Endodermal cell (in vitro differentiated cells): ENCODE results near the gene LEO1. TPM values are rescaled to one million over a fixed set of nuclear protein-coding genes. Genes with fewer than 3 reads are reported as not detected.

ENCODE experiments used
- DNase-seq: peaks from one replicate; pipeline ENCODE4 v3.0.0-alpha.2; 2017
- H3K27ac ChIP-seq: 2 replicates; pipeline ENCODE4 v1.5.1; 2013; ENCODE audit warnings: mild to moderate bottlenecking, low read depth, low read length, moderate library complexity
- H3K27me3 ChIP-seq: 2 replicates; pipeline ENCODE4 v1.6.1; 2013; ENCODE audit warnings: mild to moderate bottlenecking, low read length, moderate library complexity; ENCODE audit not compliant: insufficient read depth, control insufficient read depth, poor library complexity, severe bottlenecking
- H3K36me3 ChIP-seq: 2 replicates; pipeline ENCODE4 v1.7.0; 2013; ENCODE audit warnings: mild to moderate bottlenecking, low read length, moderate library complexity; ENCODE audit not compliant: control insufficient read depth, insufficient read depth
- H3K4me1 ChIP-seq: one replicate; pipeline ENCODE4 v1.7.0; 2013; ENCODE audit warnings: low read length; ENCODE audit not compliant: control insufficient read depth, insufficient read depth
- H3K4me3 ChIP-seq: 2 replicates; pipeline ENCODE4 v1.5.1; 2013; ENCODE audit warnings: mild to moderate bottlenecking, low read length, moderate library complexity
- H3K9ac ChIP-seq: 2 replicates; pipeline ENCODE4 v1.6.1; 2013; ENCODE audit warnings: mild to moderate bottlenecking, low read length, moderate library complexity; ENCODE audit not compliant: poor library complexity, severe bottlenecking; ENCODE audit errors: extremely low read depth
- H3K9me3 ChIP-seq: 2 replicates; pipeline ENCODE4 v1.6.1; 2013; ENCODE audit warnings: mild to moderate bottlenecking, low read length, moderate library complexity; ENCODE audit not compliant: control insufficient read depth
- H3K27ac Mint-ChIP-seq: 2 replicates; pipeline ENCODE4 v1.8.0; 2020; ENCODE audit warnings: mixed read lengths
- H3K27me3 Mint-ChIP-seq: 2 replicates; pipeline ENCODE4 v1.8.0; 2021; ENCODE audit warnings: mild to moderate bottlenecking, mixed read lengths; ENCODE audit not compliant: insufficient read depth
- H3K36me3 Mint-ChIP-seq: 2 replicates; pipeline ENCODE4 v1.8.0; 2020; ENCODE audit warnings: low read depth, mixed read lengths
- H3K4me1 Mint-ChIP-seq: 2 replicates; pipeline ENCODE4 v1.8.0; 2020; ENCODE audit warnings: mixed read lengths
- H3K4me3 Mint-ChIP-seq: 2 replicates; pipeline ENCODE4 v1.8.0; 2020; ENCODE audit warnings: mild to moderate bottlenecking, moderate library complexity, mixed read lengths
- H3K9me3 Mint-ChIP-seq: 2 replicates; pipeline ENCODE4 v1.8.0; 2020; ENCODE audit warnings: mild to moderate bottlenecking, mixed read lengths
- WGBS, 2 experiments: methylation state at CpG; one replicate each; pipeline versions ENCODE4 v1.1.5 to v1.1.7; 2013; ENCODE audit warnings: missing lambda C conversion rate in 2 of 2, mixed read lengths in 1 of 2; ENCODE audit not compliant: insufficient coverage in 1 of 2, insufficient read length in 1 of 2; 5-methylcytosine and 5-hydroxymethylcytosine counted together
- total RNA-seq, 2 donors: library from RNA; stranded (reverse); fragmentation: NEBNext Ultra II Directional in 1 of 2; extraction: Animal tissue kit (Norgen Biotek cat#: 25700) in 1 of 2; gene quantifications; 2 replicates in 1 of 2; 3 replicates in 1 of 2; pipeline ENCODE4 v1.2.1, GENCODE V29; 2021
- TF ChIP-seq, protein P1 (sequence below): fragments of 200-600 bp; sonication (generic); conservative IDR thresholded peaks from 2 replicates; pipeline ENCODE4 v1.5.0; 2021; ENCODE audit warnings: antibody characterized with exemption, mild to moderate bottlenecking

Gene LEO1
- total RNA-seq, 2 donors from 2014 or later, result 25.6 to 26.5 TPM

DNA sequence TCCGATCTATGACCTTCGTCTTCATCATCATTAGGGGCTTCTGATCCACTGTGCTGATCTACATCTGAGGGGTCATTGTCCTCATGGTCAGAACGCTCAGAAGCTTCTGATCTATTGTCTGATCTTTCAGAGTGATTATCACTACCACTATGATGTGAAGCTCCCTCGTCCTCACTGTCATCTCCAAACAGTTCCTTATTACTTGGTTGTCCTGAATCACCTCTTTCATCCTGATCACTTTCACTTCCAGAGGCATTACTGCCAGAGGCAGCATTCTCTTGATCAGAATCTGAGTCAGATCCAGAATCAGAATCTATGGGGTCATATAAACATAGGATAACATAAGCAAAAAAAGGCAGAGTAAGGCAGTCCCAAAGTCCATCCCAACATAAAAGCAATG lies 5.4 kb downstream of the LEO1 start:
- peaks cover 50% of the 10 kb centered on the region for H3K36me3 Mint-ChIP-seq
- whole genome bisulfite sequencing, 2 experiments, result 90 to 100% methylated on average over 4 of the region's 4 CpGs
- TF ChIP-seq, protein P1, sequence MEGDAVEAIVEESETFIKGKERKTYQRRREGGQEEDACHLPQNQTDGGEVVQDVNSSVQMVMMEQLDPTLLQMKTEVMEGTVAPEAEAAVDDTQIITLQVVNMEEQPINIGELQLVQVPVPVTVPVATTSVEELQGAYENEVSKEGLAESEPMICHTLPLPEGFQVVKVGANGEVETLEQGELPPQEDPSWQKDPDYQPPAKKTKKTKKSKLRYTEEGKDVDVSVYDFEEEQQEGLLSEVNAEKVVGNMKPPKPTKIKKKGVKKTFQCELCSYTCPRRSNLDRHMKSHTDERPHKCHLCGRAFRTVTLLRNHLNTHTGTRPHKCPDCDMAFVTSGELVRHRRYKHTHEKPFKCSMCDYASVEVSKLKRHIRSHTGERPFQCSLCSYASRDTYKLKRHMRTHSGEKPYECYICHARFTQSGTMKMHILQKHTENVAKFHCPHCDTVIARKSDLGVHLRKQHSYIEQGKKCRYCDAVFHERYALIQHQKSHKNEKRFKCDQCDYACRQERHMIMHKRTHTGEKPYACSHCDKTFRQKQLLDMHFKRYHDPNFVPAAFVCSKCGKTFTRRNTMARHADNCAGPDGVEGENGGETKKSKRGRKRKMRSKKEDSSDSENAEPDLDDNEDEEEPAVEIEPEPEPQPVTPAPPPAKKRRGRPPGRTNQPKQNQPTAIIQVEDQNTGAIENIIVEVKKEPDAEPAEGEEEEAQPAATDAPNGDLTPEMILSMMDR, result no peak

DNA sequence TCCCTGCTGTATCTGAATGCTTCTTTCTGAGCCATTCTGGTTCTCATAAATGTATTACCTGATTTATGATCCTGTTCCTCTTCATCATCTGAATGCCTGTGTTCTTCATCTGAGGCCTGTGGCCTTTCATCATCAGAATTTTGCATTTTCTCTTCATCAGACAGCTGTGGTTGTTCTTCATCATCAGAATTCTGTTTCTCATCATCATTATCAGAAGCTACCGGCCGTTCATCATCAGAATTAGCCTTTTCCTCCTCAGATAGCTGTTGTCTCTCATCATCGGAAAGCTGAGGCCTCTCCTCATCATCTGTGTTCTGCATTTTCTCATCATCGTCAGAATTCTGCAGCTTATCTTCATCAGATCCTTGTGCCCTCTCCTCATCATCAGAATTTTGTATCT lies 5.9 kb downstream of the LEO1 start:
- TF ChIP-seq, protein P1, result no peak
- peaks cover 9% of the 10 kb centered on the region for H3K4me1 Mint-ChIP-seq
- no peak overlapping the region for H3K4me3 Mint-ChIP-seq

More for the DNA sequence above, 5.4 kb downstream of the LEO1 start:
- H3K27me3 Mint-ChIP-seq, result no peaks in the 10 kb centered on the region
- Histone ChIP-seq H3K4me3 (no peak overlapping the region), H3K4me1 (peaks cover 2% of the 10 kb centered on the region), H3K27ac (no peak overlapping the region), H3K9ac (no peak overlapping the region), H3K27me3 (no peaks in the 10 kb centered on the region), H3K9me3 (peaks cover 15% of the 10 kb centered on the region), H3K36me3 (peaks cover 33% of the 10 kb centered on the region)
- no peak overlapping the region for H3K4me3 Mint-ChIP-seq
- no peak for DNase-seq
- peaks cover 12% of the 10 kb centered on the region for H3K4me1 Mint-ChIP-seq
- H3K27ac Mint-ChIP-seq, result no peak overlapping the region
- H3K9me3 Mint-ChIP-seq, result peaks cover 8% of the 10 kb centered on the region

DNA sequence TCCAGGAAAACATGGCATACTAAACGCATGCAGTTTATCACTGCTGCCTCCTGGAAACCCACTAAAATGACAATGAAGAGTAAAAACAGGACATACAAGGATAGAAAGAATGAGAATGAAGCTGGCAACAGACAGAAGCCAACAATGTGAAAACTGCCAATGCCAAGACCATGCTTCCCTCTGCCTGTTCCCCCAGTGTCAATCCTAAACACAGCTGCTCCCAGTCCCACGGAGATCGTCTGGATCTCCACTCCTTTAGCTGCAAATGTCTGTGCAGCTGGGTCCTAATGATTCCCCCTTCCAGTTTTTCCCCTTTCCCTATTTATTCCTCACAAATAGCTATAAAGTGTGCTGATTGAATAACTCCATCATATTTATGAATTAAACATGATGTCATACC lies 16.1 kb downstream of the LEO1 start:
- Histone ChIP-seq H3K9me3 (no peaks in the 10 kb centered on the region), H3K9ac (no peak overlapping the region), H3K4me1 (no peaks in the 10 kb centered on the region), H3K4me3 (no peak overlapping the region), H3K27ac (no peak overlapping the region), H3K36me3 (peaks cover 90% of the 10 kb centered on the region), H3K27me3 (no peaks in the 10 kb centered on the region)
- no peaks in the 10 kb centered on the region for H3K9me3 Mint-ChIP-seq
- H3K27me3 Mint-ChIP-seq, result no peaks in the 10 kb centered on the region
- no peak for DNase-seq
- H3K4me3 Mint-ChIP-seq, result no peak overlapping the region
- peaks cover 73% of the 10 kb centered on the region for H3K36me3 Mint-ChIP-seq
- TF ChIP-seq, protein P1, result no peak
- H3K27ac Mint-ChIP-seq, result no peak overlapping the region
- WGBS, 2 experiments, result 92 to 100% methylated on average over 3 of the region's 3 CpGs
- H3K4me1 Mint-ChIP-seq, result no peaks in the 10 kb centered on the region

More for the DNA sequence above, 5.9 kb downstream of the LEO1 start:
- no peaks in the 10 kb centered on the region for H3K27me3 ChIP-seq
- peaks cover 15% of the 10 kb centered on the region for H3K9me3 ChIP-seq
- no peak for DNase-seq
- H3K9ac ChIP-seq, result no peak overlapping the region
- no peak overlapping the region for H3K27ac ChIP-seq
- no peaks in the 10 kb centered on the region for H3K27me3 Mint-ChIP-seq
- peaks cover 2% of the 10 kb centered on the region for H3K4me1 ChIP-seq
- no peak overlapping the region for H3K27ac Mint-ChIP-seq
- no peak overlapping the region for H3K4me3 ChIP-seq
- H3K9me3 Mint-ChIP-seq, result peaks cover 8% of the 10 kb centered on the region
- peaks cover 53% of the 10 kb centered on the region for H3K36me3 Mint-ChIP-seq
- 96% methylated on average over 4 of the region's 4 CpGs for WGBS, 2 experiments
- H3K36me3 ChIP-seq, result peaks cover 34% of the 10 kb centered on the region
